ENCODE results near the gene DYNLT2B.
A peak's percentile ranks its signal among the peaks of the same experiment; 100 is the strongest.

DYNLT2B gene

GRCh38 chr3:196287440-196288140 lies 30.4 kb downstream of the DYNLT2B start, which contains the start of gene PCYT1A:
TSS of gene PCYT1A (minus strand) at chr3:196287726. CDS start at chr3:196270531, 17,195 bp downstream.
- peak; percentile 95 for DNase-seq (ENCODE audit: low read depth)
- peak within 1 kb of the TSS; percentile 82 for H3K4me3 ChIP-seq (ENCODE audit: low read depth, low read length)
- no peak for TF ChIP-seq CTCF (IDR thresholded peaks at IDR 0.05; ENCODE audit: insufficient read depth, low read depth, low read length, missing control alignments)

GRCh38 chr3:196287090-196287439 lies 31.0 kb downstream of the DYNLT2B start:
- no peak for TF ChIP-seq CTCF (IDR thresholded peaks at IDR 0.05; ENCODE audit: insufficient read depth, low read depth, low read length, missing control alignments)
- peak; percentile 49 for DNase-seq (ENCODE audit: low read depth)
- peak overlapping the region; percentile 82 for H3K4me3 ChIP-seq (ENCODE audit: low read depth, low read length)

- no peak for DNase-seq (ENCODE audit: low read depth)
- no peak for TF ChIP-seq CTCF (IDR thresholded peaks at IDR 0.05; ENCODE audit: insufficient read depth, low read depth, low read length, missing control alignments)
- no peak overlapping the region for H3K4me3 ChIP-seq (ENCODE audit: low read depth, low read length)
Measured at GRCh38 chr3:196284396-196284795, 33.6 kb downstream of the DYNLT2B start.

- no peak overlapping the region for H3K4me3 ChIP-seq (ENCODE audit: low read depth, low read length)
- no peak for DNase-seq (ENCODE audit: low read depth)
- TF ChIP-seq CTCF (IDR thresholded peaks at IDR 0.05; ENCODE audit: insufficient read depth, low read depth, low read length, missing control alignments): no peak
Measured at GRCh38 chr3:196281962-196282361, 36.1 kb downstream of the DYNLT2B start.

- no peak overlapping the region for H3K4me3 ChIP-seq (ENCODE audit: low read depth, low read length)
Measured at GRCh38 chr3:196280689-196281440, 37.2 kb downstream of the DYNLT2B start.

GRCh38 chr3:196275126-196275525 lies 42.9 kb downstream of the DYNLT2B start:
- peak overlapping the region; percentile 57 for H3K4me3 ChIP-seq (ENCODE audit: low read depth, low read length)
- TF ChIP-seq CTCF (IDR thresholded peaks at IDR 0.05; ENCODE audit: insufficient read depth, low read depth, low read length, missing control alignments): no peak
- DNase-seq (ENCODE audit: low read depth): no peak

More at GRCh38 chr3:196280689-196281440, 37.2 kb downstream of the DYNLT2B start:
- peak; percentile 80 for DNase-seq (ENCODE audit: low read depth)
- no peak for TF ChIP-seq CTCF (IDR thresholded peaks at IDR 0.05; ENCODE audit: insufficient read depth, low read depth, low read length, missing control alignments)
